SK-N-MC (cell line): ENCODE results near the gene PRDX2.

Source experiments
- EZH2 ChIP-seq: fragments of 200-600 bp; sonication (generic); IDR thresholded peaks from one replicate; pipeline ENCODE4 v1.6.1; 2017; ENCODE audit warnings: antibody characterized with exemption
- POLR2AphosphoS5 ChIP-seq: IDR thresholded peaks from 2 replicates; pipeline ENCODE4 v1.6.1; 2012; ENCODE audit warnings: mild to moderate bottlenecking, low read depth, low read length, borderline replicate concordance

GRCh38 chr19:12754465-12755196 lies 47.0 kb downstream of the PRDX2 start:
- TF ChIP-seq POLR2AphosphoS5 (no peak), EZH2 (no peak)
